ENCODE results near the gene GRID1. TPM values are rescaled to one million over a fixed set of nuclear protein-coding genes. Genes with fewer than 3 reads are reported as not detected.

The GRID1 gene
- total RNA-seq, 1 experiment from 2014 or later, result not detected

DNA sequence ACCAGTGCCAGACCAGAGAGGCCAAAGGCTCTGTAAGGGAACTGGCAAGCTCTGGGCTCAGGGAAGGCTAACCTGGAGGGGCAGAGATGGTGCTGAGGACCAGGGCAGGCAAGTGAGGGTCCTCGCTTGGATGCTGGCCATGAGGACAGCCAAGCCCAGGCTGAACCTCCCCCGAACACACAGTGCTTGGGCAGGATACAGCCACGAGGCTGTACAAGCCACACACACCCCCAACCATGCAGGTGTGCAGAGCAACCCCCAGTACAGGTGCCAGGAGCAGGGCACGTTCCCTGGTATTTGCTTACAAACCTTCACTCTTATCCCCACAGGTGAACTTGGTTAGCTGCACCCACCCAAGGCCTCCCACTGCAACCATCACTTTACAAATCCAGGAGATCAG lies 185.7 kb downstream of the GRID1 start:
- CTCF ChIA-PET, result no interaction called here
- POLR2A ChIA-PET (ENCODE audit: unreplicated experiment), result no interaction called here
- Histone ChIP-seq H3K36me3 (ENCODE audit: low read depth) (no peaks in the 10 kb centered on the region), H3F3A (ENCODE audit: insufficient read depth, low read depth) (no peaks in the 10 kb centered on the region), H3K4me2 (no peak overlapping the region), H3K4me1 (replicated peaks; ENCODE audit: insufficient read depth) (no peaks in the 10 kb centered on the region), H3K4me3 (no peak overlapping the region), H3K27ac (no peak overlapping the region), H2AFZ (no peak overlapping the region), H3K79me2 (ENCODE audit: low read depth) (no peaks in the 10 kb centered on the region), H3K27me3 (ENCODE audit: insufficient read depth, low read depth) (peaks cover 25% of the 10 kb centered on the region), H4K20me1 (ENCODE audit: insufficient read depth) (no peaks in the 10 kb centered on the region), H3K9me2 (ENCODE audit: insufficient read depth) (no peaks in the 10 kb centered on the region), H3K9me3 (ENCODE audit: insufficient read depth, low read depth) (no peaks in the 10 kb centered on the region)
- intact Hi-C loops (cut with micrococcal nuclease; ENCODE audit: unreplicated experiment), result no loop called here
- no peak for DNase-seq
- BruUV-seq (replicated peaks), result no TSS peak
- TF ChIP-seq CTCF (conservative IDR thresholded peaks at IDR 0.05) (no peak), EZH2 (IDR thresholded peaks at IDR 0.05; ENCODE audit: low read depth) (no peak)

DNA sequence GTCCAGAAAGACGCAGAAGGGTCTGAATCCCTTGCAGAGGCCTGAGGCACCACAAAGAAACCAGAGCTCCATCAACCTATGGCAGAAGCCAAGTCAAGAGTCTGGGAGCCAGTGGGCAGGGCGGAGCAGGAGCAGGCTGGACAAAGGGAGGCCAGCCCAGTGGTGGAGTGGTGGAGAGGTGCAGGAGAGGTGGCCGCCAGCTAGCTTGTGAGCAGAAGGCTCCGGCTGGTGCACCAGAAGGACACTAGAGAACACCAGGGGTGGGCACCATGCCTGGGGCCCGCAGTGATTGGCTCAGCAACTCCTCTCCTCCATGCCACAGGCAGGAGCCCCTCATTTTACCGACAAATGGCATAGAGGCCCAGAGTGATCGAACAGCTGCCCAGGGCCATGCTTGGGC lies 186.6 kb downstream of the GRID1 start:
- CTCF ChIA-PET, result no interaction called here

GRCh38 chr10:86179153-86179524 lies 187.5 kb downstream of the GRID1 start:
- ChIA-PET CTCF (no interaction called here), POLR2A (ENCODE audit: unreplicated experiment) (no interaction called here)
- no peak overlapping the region for H3K27ac ChIP-seq
- H3K27me3 ChIP-seq (ENCODE audit: insufficient read depth, low read depth), result peaks cover 25% of the 10 kb centered on the region
- no peaks in the 10 kb centered on the region for H3K9me3 ChIP-seq (ENCODE audit: insufficient read depth, low read depth)
- intact Hi-C loops (cut with micrococcal nuclease; ENCODE audit: unreplicated experiment), result no loop called here
- BruUV-seq (replicated peaks), result no TSS peak
- no peaks in the 10 kb centered on the region for H3K36me3 ChIP-seq (ENCODE audit: low read depth)
- no peak overlapping the region for H3K4me3 ChIP-seq
- H3F3A ChIP-seq (ENCODE audit: insufficient read depth, low read depth), result no peaks in the 10 kb centered on the region
- TF ChIP-seq CTCF (conservative IDR thresholded peaks at IDR 0.05) (no peak), EZH2 (IDR thresholded peaks at IDR 0.05; ENCODE audit: low read depth) (no peak)
- H3K4me1 ChIP-seq (replicated peaks; ENCODE audit: insufficient read depth), result no peaks in the 10 kb centered on the region
- no peak overlapping the region for H3K4me2 ChIP-seq
- no peak overlapping the region for H2AFZ ChIP-seq
- no peaks in the 10 kb centered on the region for H3K79me2 ChIP-seq (ENCODE audit: low read depth)
- no peaks in the 10 kb centered on the region for H4K20me1 ChIP-seq (ENCODE audit: insufficient read depth)
- no peak for DNase-seq
- H3K9me2 ChIP-seq (ENCODE audit: insufficient read depth), result no peaks in the 10 kb centered on the region

More for the DNA sequence above, 186.6 kb downstream of the GRID1 start:
- POLR2A ChIA-PET (ENCODE audit: unreplicated experiment), result no interaction called here
- Histone ChIP-seq H3K9me2 (ENCODE audit: insufficient read depth) (no peaks in the 10 kb centered on the region), H3K36me3 (ENCODE audit: low read depth) (no peaks in the 10 kb centered on the region), H4K20me1 (ENCODE audit: insufficient read depth) (no peaks in the 10 kb centered on the region), H2AFZ (no peak overlapping the region), H3K4me1 (replicated peaks; ENCODE audit: insufficient read depth) (no peaks in the 10 kb centered on the region), H3K9me3 (ENCODE audit: insufficient read depth, low read depth) (no peaks in the 10 kb centered on the region), H3K4me2 (no peak overlapping the region), H3K27ac (no peak overlapping the region), H3K79me2 (ENCODE audit: low read depth) (no peaks in the 10 kb centered on the region), H3F3A (ENCODE audit: insufficient read depth, low read depth) (no peaks in the 10 kb centered on the region), H3K27me3 (ENCODE audit: insufficient read depth, low read depth) (peaks cover 25% of the 10 kb centered on the region), H3K4me3 (no peak overlapping the region)
- intact Hi-C loops (cut with micrococcal nuclease; ENCODE audit: unreplicated experiment), result no loop called here
- BruUV-seq (replicated peaks), result no TSS peak
- no peak for DNase-seq
- no peak for TF ChIP-seq EZH2 (IDR thresholded peaks at IDR 0.05; ENCODE audit: low read depth)
- TF ChIP-seq CTCF (conservative IDR thresholded peaks at IDR 0.05), result no peak
